Heart right ventricle (tissue), 16 donors: ENCODE results near the gene TOP3B. TPM values are rescaled to one million over a fixed set of nuclear protein-coding genes. Genes with fewer than 3 reads are reported as not detected.

Experiments used
- ATAC-seq, 8 donors: fragments of 200-7000 bp; cut with Tn5 transposase; one replicate each; pipeline ENCODE4 v1.9.1; 2020; ENCODE audit warnings: mild to moderate bottlenecking in 8 of 8, moderate library complexity in 8 of 8, moderate number of reproducible peaks in 1 of 8
- DNase-seq, 2 donors: peaks; one replicate each; pipeline ENCODE4 v3.0.0-alpha.2; 2020
- H3K27ac ChIP-seq, 10 donors: fragments of 200-600 bp; sonication (generic) in 2 of 10; one replicate each; pipeline versions ENCODE4 v1.5.0 to v1.8.0; 2020 to 2022; ENCODE audit warnings: mild to moderate bottlenecking in 3 of 10
- H3K27me3 ChIP-seq, 7 donors: fragments of 200-600 bp; one replicate each; pipeline ENCODE4 v1.8.0; 2021 to 2022; ENCODE audit warnings: mild to moderate bottlenecking in 2 of 7
- H3K36me3 ChIP-seq, 9 donors: fragments of 200-600 bp; sonication (generic) in 1 of 9; one replicate each; pipeline versions ENCODE4 v1.5.0 to v1.8.0; 2020 to 2022; ENCODE audit warnings: mild to moderate bottlenecking in 2 of 9
- H3K4me1 ChIP-seq, 9 donors: fragments of 200-600 bp; sonication (generic) in 1 of 9; one replicate each; pipeline versions ENCODE4 v1.5.0 to v1.8.0; 2020 to 2022; ENCODE audit warnings: mild to moderate bottlenecking in 4 of 9
- H3K4me3 ChIP-seq, 10 donors: fragments of 200-600 bp; sonication (generic) in 2 of 10; one replicate each; pipeline versions ENCODE4 v1.5.0 to v1.8.0; 2020 to 2022; ENCODE audit warnings: mild to moderate bottlenecking in 7 of 10, moderate library complexity in 2 of 10
- H3K9me3 ChIP-seq, 11 donors: fragments of 200-600 bp in 10 of 11; sonication (generic) in 2 of 11; one replicate each; pipeline versions ENCODE4 v1.5.0 to v1.8.0; 2013 to 2022; ENCODE audit warnings: mild to moderate bottlenecking in 2 of 11, control low read depth in 1 of 11, moderate library complexity in 1 of 11
- WGBS, 2 donors: extraction: QIAGEN DNeasy Blood & Tissue Kit; methylation state at CpG; one replicate each; pipeline ENCODE4 v1.1.7; 2013; ENCODE audit warnings: inconsistent platforms in 1 of 2; 5-methylcytosine and 5-hydroxymethylcytosine counted together
- intact Hi-C, 10 donors: fragments of 100-400 bp; cut with DNase I; formaldehyde crosslinking; loops; one replicate each; pipeline versions ENCODE4 v1.11.1 to v1.14.2; 2022
- polyA plus RNA-seq, 2 donors: library from polyadenylated mRNA; stranded (reverse); fragments of 200-250 nt; gene quantifications; one replicate each; pipeline ENCODE4 v1.2.3, GENCODE V29; 2013
- total RNA-seq, 10 donors: library from RNA; stranded (reverse); fragmentation: NEBNext Ultra II Directional in 3 of 10; extraction: Animal tissue kit (Norgen Biotek cat#: 25700) in 3 of 10; gene quantifications; one replicate each; pipeline versions ENCODE4 v1.2.1 to v1.2.4, GENCODE V29; 2021 to 2023
- TF ChIP-seq, protein P1 (sequence below), 9 donors: fragments of 200-600 bp; sonication (generic) in 2 of 9; IDR thresholded peaks; one replicate each; pipeline versions ENCODE4 v1.5.0 to v1.8.0; 2021 to 2022; ENCODE audit warnings: antibody characterized with exemption in 9 of 9, mild to moderate bottlenecking in 5 of 9, moderate library complexity in 1 of 9
- donor health status: Arrhythmogenic right ventricular cardiomyopathy.
- donor health status: ischemic (EF 13 %, LVEDD 7.1; RV severe dilation, severe dysfunction).
- donor health status: healthy with polysubstance abuse.
- donor health status: DM: no; HTN: yes; CAD: no.
- donor health status: DM: no; HTN: no; CAD: no.
- donor health status: ischemic (EF 25% LVEDD 6.9; RV normal size, moderate dysfunction).
- donor health status: ischemic (EF 25% LVEDD 5.7; RV mildly dilated, moderate dysfunction).
- donor health status: healthy.
- donor health status: DM: yes; HTN: yes; CAD: no.
- donor health status: Ischemic cardiomyopathy.
- donor health status: ischemic (EF 35%, LVEDD 5.7; RV mildly dilated, moderate dysfunction).
- donor health status: nonischemic (EF 11% LVEDD 7.7; RV severe dilation, severe dysfunction).
- donor health status: DM: yes; HTN: yes; CAD: no.
- donor health status: PGD.
- donor health status: ischemic (EF 29% LVEDD 5.4; RV normal size, mild dysfunction).
- donor health status: nonischemic (EF 23%, LVEDD 6.1; RV moderate dilation, normal function).

Gene TOP3B
- total and polyA plus RNA-seq, 12 donors, result 7.8 to 20.0 (median 10.8) TPM

DNA sequence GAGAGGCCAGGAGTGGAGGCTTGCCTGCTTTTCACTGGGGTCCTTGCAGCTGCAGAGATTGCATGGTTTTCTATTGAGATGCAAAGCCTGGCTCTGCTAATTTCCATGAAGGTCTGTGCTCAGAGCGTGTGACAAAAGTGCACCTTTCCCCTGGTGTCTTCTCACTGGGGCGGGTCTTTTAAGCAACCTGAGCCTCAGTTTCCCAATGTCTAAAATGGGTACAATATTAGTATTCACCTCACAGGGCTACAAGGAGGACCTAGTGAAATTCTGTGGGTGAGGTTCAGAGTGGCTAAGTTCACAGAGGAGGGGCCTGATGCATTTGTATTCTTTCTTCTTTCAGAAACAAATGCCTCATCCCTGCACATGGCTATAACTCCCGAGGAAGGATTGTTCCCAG is 50.2 kb downstream of the TOP3B start:
- intact Hi-C loops, result loop anchor here in 6 of 10 donors (10.0 kb wide), 2 partner anchors 68 to 158 kb away; partner anchors contain the start of gene MAPK1 (in 2 of the 6)

DNA sequence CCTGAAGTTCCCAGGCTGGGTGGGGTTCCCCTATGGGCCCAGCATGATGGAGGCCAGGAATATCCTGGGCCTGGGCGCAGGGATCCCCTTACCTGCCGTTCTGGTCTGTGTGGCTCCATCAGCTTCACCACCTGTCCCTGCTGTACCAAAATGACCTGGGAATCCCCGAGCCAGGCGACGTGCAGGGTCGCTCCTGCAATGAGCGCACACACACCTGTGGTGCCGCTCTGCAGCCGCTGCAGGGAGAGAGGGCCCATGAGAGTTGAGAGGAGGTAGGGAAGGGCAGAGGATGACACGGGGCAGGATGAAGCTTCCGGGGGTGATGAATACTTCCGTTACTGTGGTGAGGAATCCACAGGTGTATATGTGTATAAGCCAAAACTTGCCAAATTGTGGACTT is 51.5 kb downstream of the TOP3B start:
- no peak for ATAC-seq
- intact Hi-C loops, result loop anchor here in 6 of 10 donors (10.0 kb wide), 2 partner anchors 66 to 156 kb away; partner anchors contain the start of gene MAPK1 (in 2 of the 6)
- Histone ChIP-seq H3K4me3 (no peak overlapping the region), H3K36me3 (peaks cover 3 to 99% (median 57%) of the 10 kb centered on the region in 9 donors), H3K9me3 (no peaks in the 10 kb centered on the region), H3K4me1 (peaks cover 0 to 18% (median 8%) of the 10 kb centered on the region in 9 donors), H3K27ac (no peak overlapping the region), H3K27me3 (no peaks in the 10 kb centered on the region)
- TF ChIP-seq, protein P1, sequence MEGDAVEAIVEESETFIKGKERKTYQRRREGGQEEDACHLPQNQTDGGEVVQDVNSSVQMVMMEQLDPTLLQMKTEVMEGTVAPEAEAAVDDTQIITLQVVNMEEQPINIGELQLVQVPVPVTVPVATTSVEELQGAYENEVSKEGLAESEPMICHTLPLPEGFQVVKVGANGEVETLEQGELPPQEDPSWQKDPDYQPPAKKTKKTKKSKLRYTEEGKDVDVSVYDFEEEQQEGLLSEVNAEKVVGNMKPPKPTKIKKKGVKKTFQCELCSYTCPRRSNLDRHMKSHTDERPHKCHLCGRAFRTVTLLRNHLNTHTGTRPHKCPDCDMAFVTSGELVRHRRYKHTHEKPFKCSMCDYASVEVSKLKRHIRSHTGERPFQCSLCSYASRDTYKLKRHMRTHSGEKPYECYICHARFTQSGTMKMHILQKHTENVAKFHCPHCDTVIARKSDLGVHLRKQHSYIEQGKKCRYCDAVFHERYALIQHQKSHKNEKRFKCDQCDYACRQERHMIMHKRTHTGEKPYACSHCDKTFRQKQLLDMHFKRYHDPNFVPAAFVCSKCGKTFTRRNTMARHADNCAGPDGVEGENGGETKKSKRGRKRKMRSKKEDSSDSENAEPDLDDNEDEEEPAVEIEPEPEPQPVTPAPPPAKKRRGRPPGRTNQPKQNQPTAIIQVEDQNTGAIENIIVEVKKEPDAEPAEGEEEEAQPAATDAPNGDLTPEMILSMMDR (IDR thresholded peaks at IDR 0.05), result no peak
- DNase-seq, result no peak
- WGBS, 2 donors, result 94% methylated on average over 12 of the region's 12 CpGs

More for the DNA sequence above, 50.2 kb downstream of the TOP3B start:
- ATAC-seq, result no peak
- Histone ChIP-seq H3K36me3 (peaks cover 3 to 93% (median 48%) of the 10 kb centered on the region in 9 donors), H3K4me1 (peaks cover 5 to 30% (median 21%) of the 10 kb centered on the region in 9 donors), H3K27ac (no peak overlapping the region), H3K27me3 (no peaks in the 10 kb centered on the region), H3K4me3 (no peak overlapping the region), H3K9me3 (no peaks in the 10 kb centered on the region)
- TF ChIP-seq, protein P1 (IDR thresholded peaks at IDR 0.05), result no peak
- DNase-seq, result no peak
- 90 to 97% methylated on average over 3 of the region's 3 CpGs for WGBS, 2 donors

DNA sequence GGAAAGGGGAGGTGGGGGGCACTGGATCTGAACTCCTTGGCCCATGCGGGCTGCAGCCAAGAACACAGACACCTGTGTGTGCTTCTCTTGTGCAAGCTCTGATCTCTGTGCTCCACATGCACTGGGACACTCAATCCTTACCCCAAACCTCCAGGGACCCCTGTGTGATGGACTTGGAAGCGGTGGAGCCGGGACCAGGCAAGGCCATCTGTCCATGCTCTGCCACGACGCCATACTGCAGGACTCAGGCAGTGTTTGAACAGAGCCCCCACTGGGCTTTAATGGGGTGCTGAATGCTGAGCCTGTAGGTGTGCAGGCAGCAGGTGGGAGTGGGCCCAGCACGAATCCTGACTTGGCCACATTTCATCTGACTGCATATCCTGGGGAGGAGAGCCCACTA is 53.3 kb downstream of the TOP3B start:
- Histone ChIP-seq H3K27ac (no peak overlapping the region), H3K9me3 (no peaks in the 10 kb centered on the region), H3K36me3 (peaks cover 3 to 99% (median 57%) of the 10 kb centered on the region in 9 donors), H3K4me1 (peaks cover 0 to 10% (median 0%) of the 10 kb centered on the region in 9 donors), H3K4me3 (no peak overlapping the region), H3K27me3 (no peaks in the 10 kb centered on the region)
- intact Hi-C loops, result no loop called here
- ATAC-seq (no peak), DNase-seq (no peak)
- TF ChIP-seq, protein P1 (IDR thresholded peaks at IDR 0.05), result no peak
- 90 to 95% methylated on average over 6 of the region's 6 CpGs for WGBS, 2 donors

DNA sequence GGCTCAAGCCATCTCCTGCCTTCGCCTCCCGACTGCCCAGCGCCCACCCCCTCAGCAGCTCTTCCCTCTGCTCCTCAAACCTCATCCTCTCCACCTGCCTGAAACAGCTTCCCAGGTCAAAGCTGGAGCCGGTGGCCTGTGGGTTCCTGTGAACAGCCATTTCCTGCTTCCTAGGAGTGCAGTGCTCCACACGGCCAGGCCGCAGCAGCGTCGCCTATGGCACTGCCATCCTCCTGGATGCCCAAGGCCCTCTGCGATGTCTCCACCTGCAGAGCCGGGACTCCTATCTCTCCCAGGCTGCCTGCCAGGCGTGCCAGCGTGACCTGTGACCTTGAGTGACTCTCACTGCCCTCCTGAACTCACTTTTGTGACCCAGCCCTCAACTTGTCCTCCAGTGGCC is 54.5 kb downstream of the TOP3B start:
- 72 to 80% methylated on average over 12 of the region's 12 CpGs for WGBS, 2 donors
- Histone ChIP-seq H3K4me1 (peaks cover 0 to 10% (median 0%) of the 10 kb centered on the region in 9 donors), H3K4me3 (no peak overlapping the region), H3K27ac (no peak overlapping the region), H3K9me3 (no peaks in the 10 kb centered on the region), H3K27me3 (no peaks in the 10 kb centered on the region), H3K36me3 (peaks cover 3 to 99% (median 56%) of the 10 kb centered on the region in 9 donors)
- ATAC-seq, result no peak
- intact Hi-C loops, result no loop called here
- no peak for DNase-seq
- TF ChIP-seq, protein P1 (IDR thresholded peaks at IDR 0.05), result no peak
